GM18951 (cell line): ENCODE results near the gene OLFM1.

Source experiments
- POLR2A ChIP-seq: IDR thresholded peaks from 4 replicates; pipeline ENCODE4 v1.6.1; 2011; ENCODE audit warnings: mild to moderate bottlenecking; ENCODE audit not compliant: insufficient read length, insufficient read depth; ENCODE audit errors: extremely low read depth
- in situ Hi-C: fragments of 300-500 bp; cut with MboI; formaldehyde crosslinking; loops from one replicate; pipeline ENCODE4 v1.12.0; 2022; ENCODE audit warnings: low sequenced_read_pairs, mixed read lengths, inconsistent platforms; ENCODE audit not compliant: unreplicated experiment

The OLFM1 gene

DNA sequence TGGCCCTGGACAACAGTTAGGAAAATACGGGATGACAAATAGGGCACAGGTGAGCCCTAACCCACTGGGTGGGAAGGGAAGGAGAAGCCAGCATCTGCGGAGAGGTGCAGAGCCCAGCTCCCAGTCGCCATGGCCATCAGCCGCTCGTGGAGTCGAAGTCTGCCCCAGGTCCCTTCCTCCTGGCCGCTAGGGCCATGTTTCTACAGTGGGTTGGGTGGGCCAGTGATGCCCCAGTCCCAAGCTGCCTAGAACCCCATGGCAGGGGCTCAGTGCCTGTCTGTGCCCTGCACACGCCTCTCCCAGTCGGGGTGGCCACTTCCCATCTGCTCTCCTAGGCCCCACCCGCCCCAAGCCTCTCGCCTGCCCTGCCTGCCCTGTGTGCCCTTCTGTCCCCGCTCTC lies 34.8 kb downstream of the OLFM1 start:
- TF ChIP-seq POLR2A = no peak
- in situ Hi-C loops = no loop called here

DNA sequence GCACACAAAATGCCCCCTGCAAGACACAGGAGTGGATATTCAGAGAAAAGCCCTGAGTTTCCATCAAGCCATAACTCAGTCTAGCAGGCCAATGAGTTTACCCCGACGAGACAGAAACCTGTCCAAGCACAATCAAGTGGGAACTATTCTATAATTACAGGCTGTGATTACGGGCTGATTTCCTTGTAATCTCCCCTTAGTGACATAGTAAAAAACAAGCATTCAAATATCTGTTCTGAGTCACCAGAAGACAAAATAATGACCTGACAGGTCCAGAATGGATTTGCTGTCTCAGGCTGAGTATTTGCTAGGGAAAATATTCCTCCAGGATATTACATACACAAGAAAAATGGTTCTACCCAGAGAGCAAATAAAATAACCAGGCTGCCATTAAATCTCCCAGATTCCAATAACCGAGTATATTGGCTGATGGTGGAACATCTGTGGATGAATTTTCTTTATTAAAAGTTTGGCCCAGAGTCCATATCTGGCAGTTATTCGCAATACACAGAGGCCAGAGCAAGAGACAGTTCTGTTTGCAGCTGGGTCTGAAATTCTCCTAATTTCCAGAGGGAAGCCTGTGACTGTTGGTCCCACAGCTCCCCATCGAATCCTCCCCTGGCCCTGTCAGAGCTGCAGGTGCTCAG lies 35.8 kb downstream of the OLFM1 start:
- TF ChIP-seq POLR2A = no peak
- in situ Hi-C loops = no loop called here

DNA sequence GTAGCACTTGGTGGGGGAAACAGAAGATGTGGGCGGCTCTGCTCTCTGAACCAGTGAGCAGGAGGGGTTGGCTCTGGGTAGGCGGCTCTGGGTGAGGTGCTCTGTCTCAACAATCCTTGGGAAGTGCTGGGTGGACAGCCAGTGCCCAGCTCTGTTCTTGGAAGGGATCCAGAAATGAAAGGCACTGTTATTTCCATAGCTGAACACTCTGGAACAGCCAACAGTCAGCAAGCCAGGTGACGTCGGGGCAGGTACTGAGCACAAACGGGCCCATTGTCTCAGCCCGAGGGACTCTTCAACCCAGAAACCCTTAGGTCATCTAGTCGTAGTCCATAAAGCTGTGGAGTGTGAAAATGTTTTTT lies 36.3 kb downstream of the OLFM1 start:
- in situ Hi-C loops = no loop called here

DNA sequence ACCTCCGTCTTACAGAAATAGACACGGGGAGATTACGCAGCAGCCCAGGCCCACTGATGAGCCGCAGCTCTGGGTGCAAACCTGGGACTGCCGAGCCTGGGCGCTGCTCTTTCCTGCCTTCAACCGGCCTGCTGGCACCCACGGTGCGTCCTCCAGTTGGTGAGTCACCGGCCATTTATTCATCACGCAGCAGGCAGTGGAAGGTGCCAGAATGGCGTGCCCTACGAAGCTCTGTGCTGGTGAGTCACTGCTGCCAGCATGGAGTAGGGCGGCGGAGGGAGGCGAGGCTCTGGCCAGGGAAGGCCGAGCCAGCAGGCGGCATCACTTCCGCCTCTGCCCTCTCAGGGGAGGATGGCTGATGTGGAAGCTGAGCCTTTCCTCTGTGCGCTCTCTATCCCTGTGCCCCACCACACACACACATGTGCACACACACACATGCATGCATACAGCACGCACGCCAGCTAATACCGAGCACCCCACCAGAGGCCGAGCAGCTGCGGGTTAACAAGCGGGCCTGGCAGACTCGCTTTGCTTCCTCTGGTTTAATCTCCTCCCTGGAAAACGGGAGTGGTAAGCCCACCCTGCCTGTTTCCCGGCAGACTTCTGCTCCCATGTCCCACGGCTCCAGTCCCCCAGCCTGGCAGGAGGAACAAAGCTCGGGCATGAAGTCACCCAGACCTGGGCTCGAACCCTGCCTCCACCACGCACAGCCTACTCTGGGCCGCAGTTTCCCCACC lies 39.2 kb downstream of the OLFM1 start:
- TF ChIP-seq POLR2A = no peak
- in situ Hi-C loops = no loop called here

More for the DNA sequence above, 36.3 kb downstream of the OLFM1 start:
- no peak for TF ChIP-seq POLR2A

DNA sequence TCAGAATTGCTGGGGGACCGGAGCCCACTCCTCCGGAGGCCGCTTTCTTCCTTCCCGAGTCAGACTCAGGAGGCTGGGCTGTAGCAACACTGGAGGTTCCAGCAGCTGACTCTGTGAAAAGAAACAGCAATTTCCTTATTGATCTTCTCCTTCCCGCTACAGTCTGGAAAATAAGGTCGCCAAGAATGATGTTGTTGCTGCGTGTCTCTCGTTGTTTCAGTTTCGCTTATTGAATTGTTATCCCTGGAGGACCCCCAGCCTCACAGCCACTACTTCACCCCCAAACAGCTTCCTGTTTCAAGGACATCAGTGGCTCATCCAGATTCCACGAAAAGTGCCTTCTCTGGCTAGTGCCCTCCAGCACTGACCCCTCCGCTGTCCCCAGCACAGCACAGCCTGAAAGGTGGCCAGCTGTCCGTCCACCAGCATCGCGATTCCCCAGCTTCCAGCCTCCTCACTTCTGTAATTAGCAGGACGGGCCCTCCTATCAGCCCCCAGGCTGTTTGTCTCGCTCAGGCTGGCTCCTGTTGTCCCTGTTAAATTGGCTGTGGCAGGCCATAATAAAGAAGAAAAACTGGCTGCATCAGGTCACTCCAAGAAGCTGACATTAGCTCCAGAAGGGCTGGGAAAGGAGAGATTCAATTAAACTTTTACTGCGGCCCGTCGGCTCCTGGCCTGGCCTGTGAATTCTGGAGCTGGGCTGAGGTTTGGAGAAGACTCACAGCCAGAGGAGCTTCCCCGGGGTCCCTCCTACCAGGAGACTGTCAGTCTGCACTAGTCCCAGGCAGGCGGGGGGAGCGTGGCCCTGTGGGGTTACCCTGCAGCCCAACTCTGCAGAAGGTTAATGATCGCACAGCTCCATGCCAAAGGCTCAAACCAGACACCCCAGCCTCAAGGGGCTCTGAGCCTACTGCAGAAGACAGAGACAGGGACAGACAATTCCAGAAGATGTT lies 40.5 kb downstream of the OLFM1 start:
- TF ChIP-seq POLR2A = no peak
- in situ Hi-C loops = no loop called here

DNA sequence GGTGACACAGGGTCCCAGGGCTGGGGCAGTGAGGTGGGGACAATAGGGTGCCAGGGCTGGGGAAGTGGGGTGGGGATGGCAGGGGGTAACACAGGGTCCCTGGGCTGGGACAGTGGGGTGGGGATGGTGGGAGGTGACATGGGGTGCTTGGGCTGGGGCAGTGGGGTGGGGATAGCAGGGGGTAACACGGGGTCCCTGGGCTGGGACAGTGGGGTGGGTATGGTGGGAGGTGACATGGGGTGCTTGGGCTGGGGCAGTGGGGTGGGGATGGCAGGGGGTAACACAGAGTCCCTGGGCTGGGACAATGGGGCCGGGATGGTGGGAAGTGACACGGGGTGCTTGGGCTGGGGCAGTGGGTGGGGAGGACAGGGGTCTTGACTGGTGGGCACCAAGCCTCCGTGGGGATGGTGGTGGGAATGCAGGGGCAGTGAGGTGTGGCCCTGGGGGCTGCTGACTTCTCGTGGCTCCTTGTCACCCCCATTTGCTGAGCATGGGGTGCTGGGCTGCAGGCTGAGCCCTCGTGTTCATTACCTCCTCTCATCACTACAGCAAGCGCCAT lies 41.7 kb downstream of the OLFM1 start:
- no peak for TF ChIP-seq POLR2A
- in situ Hi-C loops = no loop called here

DNA sequence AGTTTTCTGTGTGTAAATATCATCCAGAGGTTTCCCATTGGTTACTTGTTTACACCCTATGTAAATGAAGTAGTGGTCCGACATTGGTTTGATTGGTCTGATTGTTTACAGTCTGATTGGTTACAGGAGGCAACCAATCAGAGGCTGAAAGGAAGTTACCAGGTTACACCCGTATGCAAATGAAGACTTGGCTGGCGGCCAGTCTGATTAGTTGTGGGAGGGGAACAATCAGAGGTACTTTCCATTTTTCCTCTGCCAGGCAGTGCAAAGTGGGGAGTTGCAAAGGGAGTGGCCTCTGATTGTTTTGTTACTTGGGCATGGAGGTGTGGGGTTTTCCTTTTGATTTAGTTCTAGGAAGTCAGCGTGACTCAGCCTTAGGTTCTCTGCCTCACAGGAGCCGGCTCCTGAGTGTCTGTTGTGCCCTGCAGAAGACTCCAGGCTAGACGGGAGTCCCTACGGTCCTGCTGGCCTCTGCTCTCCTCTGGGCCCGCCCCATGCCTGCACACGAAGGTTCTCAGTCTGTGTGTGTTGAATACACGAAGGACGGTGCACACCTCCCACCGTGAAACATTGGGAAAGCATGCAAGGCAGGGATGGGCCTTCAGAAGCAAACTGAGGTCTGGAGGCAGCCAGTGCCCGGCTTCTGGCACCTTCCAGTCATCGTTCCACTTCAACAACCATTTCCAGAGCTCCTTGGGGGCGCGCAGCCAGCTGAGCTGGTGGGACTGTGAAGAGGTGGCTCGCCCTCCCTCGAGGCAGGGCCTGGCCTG lies 42.9 kb downstream of the OLFM1 start:
- in situ Hi-C loops = no loop called here
- no peak for TF ChIP-seq POLR2A

DNA sequence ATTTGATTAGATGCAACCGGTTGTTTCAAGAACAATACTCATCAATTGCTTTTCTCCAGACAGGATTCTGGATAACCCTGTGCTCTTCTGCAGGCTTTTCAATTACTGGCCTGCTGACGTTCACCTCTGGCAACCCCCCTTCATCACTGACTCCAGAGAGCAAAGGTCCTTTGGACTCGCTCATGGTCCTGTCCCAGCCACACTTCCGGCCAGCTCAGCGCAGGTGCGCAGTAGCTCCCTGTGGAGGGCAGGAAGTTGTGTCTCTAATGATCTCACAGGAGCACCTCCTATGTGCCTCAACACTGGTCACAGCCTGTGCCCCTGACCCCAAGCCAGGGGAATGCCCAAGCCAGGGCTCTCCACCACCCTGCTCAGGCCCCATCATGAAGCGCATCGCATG lies 44.0 kb downstream of the OLFM1 start:
- no peak for TF ChIP-seq POLR2A
- in situ Hi-C loops = no loop called here

DNA sequence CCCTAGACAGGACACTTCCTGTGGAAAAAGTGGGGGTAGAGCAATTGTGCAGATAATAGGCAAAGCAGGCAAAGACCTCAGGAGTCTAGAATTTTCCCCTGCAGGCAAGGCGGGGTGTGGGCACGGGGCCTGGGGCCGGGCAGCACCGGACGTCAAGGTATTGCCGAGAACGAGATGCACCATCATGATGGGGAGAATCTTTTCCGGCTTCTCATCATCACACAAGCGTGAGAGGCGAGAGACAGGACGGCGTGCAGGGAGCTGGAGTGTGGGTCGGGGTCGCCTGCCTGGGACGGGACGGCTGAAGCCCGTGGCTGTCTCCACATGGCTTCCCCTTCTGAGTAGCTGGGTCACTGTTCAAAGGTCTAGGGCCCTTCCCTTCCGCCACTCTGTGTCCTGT lies 44.5 kb downstream of the OLFM1 start:
- in situ Hi-C loops = no loop called here
- no peak for TF ChIP-seq POLR2A

DNA sequence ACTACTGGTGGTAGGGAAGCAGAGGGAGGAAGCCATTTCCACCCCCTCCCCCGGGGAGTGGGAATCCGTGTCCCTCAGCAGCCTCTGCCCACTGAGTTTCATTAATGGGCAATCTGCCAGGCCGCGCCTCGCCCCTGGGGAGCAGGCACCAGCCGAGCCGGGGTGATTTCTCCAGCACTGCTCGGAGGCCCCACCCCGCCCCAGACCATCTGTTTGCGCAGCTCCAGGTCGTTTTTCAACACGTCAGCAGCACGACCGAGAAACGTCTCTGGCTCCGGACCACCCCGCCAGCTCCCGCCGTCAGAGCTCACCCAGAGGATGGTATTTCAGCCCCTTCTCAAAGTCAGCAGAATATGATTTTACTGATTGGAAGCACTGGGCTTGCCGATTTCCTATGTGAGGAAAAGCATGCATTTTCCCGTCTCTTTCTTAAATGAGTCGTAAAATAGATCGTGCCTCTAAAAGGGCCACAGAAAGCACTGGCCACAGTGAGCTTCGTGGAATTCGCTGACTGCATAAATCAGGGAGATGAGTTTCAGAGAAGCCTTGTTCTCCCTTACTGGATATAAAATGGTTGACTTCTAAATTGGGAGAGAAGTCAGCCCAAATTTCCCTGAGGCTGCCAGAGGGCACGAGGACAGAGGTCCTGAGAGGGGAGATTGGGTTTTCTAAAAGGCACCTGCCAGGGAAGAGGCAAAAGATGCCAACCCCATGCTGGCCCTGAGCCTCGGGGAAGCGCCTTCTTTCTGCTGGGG lies 47.0 kb downstream of the OLFM1 start:
- no peak for TF ChIP-seq POLR2A
- in situ Hi-C loops = no loop called here

DNA sequence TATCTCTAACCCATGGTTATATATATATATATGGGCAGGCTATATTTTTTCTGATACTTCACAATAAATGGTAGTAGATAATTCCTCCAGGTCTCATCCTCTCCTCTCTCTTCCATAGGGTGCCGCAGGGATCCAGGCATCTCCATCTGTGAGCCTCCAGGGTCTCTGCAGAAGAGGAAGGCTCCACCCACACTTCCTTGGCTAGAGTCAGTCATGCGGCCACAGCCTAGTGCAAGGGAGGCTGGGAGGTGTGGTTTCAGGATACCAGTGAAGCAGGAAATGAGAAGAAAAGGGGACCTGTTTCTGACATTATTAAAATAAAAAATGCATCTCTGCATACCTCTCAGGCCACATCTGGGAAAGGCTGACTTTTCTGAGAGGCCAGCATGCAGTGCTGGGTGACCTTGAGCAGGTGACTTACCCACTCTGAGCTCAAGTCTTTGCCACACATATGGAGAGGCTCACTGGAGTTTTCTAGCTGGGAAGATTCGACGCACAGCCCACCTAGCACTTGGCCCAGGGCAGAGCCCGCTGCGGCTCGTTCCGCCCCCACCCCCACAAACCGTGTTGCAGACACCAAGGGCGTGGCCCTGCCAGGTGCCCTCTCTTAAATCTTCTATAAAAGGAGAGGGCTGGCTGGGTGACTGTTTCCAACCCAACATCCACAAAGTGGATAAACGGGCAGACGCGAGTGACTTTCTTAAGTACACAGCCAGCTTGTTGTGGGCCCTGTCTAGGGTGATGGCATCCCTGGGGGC lies 47.9 kb downstream of the OLFM1 start:
- TF ChIP-seq POLR2A = no peak
- in situ Hi-C loops = no loop called here
